Endodermal cell (in vitro differentiated cells): ENCODE results near the gene CCDC171. TPM values are rescaled to one million over a fixed set of nuclear protein-coding genes. Genes with fewer than 3 reads are reported as not detected.
A peak's percentile ranks its signal among the peaks of the same experiment; 100 is the strongest.

Experiments used
- DNase-seq: peaks from one replicate; pipeline ENCODE4 v3.0.0-alpha.2; 2017
- H3K27ac ChIP-seq: 2 replicates; pipeline ENCODE4 v1.5.1; 2013; ENCODE audit warnings: mild to moderate bottlenecking, low read depth, low read length, moderate library complexity
- H3K27me3 ChIP-seq: 2 replicates; pipeline ENCODE4 v1.6.1; 2013; ENCODE audit warnings: mild to moderate bottlenecking, low read length, moderate library complexity; ENCODE audit not compliant: insufficient read depth, control insufficient read depth, poor library complexity, severe bottlenecking
- H3K36me3 ChIP-seq: 2 replicates; pipeline ENCODE4 v1.7.0; 2013; ENCODE audit warnings: mild to moderate bottlenecking, low read length, moderate library complexity; ENCODE audit not compliant: control insufficient read depth, insufficient read depth
- H3K4me1 ChIP-seq: one replicate; pipeline ENCODE4 v1.7.0; 2013; ENCODE audit warnings: low read length; ENCODE audit not compliant: control insufficient read depth, insufficient read depth
- H3K4me3 ChIP-seq: 2 replicates; pipeline ENCODE4 v1.5.1; 2013; ENCODE audit warnings: mild to moderate bottlenecking, low read length, moderate library complexity
- H3K9ac ChIP-seq: 2 replicates; pipeline ENCODE4 v1.6.1; 2013; ENCODE audit warnings: mild to moderate bottlenecking, low read length, moderate library complexity; ENCODE audit not compliant: poor library complexity, severe bottlenecking; ENCODE audit errors: extremely low read depth
- H3K9me3 ChIP-seq: 2 replicates; pipeline ENCODE4 v1.6.1; 2013; ENCODE audit warnings: mild to moderate bottlenecking, low read length, moderate library complexity; ENCODE audit not compliant: control insufficient read depth
- H3K27ac Mint-ChIP-seq: 2 replicates; pipeline ENCODE4 v1.8.0; 2020; ENCODE audit warnings: mixed read lengths
- H3K27me3 Mint-ChIP-seq: 2 replicates; pipeline ENCODE4 v1.8.0; 2021; ENCODE audit warnings: mild to moderate bottlenecking, mixed read lengths; ENCODE audit not compliant: insufficient read depth
- H3K36me3 Mint-ChIP-seq: 2 replicates; pipeline ENCODE4 v1.8.0; 2020; ENCODE audit warnings: low read depth, mixed read lengths
- H3K4me1 Mint-ChIP-seq: 2 replicates; pipeline ENCODE4 v1.8.0; 2020; ENCODE audit warnings: mixed read lengths
- H3K4me3 Mint-ChIP-seq: 2 replicates; pipeline ENCODE4 v1.8.0; 2020; ENCODE audit warnings: mild to moderate bottlenecking, moderate library complexity, mixed read lengths
- H3K9me3 Mint-ChIP-seq: 2 replicates; pipeline ENCODE4 v1.8.0; 2020; ENCODE audit warnings: mild to moderate bottlenecking, mixed read lengths
- CTCF ChIP-seq: fragments of 200-600 bp; sonication (generic); conservative IDR thresholded peaks from 2 replicates; pipeline ENCODE4 v1.5.0; 2021; ENCODE audit warnings: antibody characterized with exemption, mild to moderate bottlenecking
- WGBS, 2 experiments: methylation state at CpG; one replicate each; pipeline versions ENCODE4 v1.1.5 to v1.1.7; 2013; ENCODE audit warnings: missing lambda C conversion rate in 2 of 2, mixed read lengths in 1 of 2; ENCODE audit not compliant: insufficient coverage in 1 of 2, insufficient read length in 1 of 2; 5-methylcytosine and 5-hydroxymethylcytosine counted together
- total RNA-seq, 2 donors: library from RNA; stranded (reverse); fragmentation: NEBNext Ultra II Directional in 1 of 2; extraction: Animal tissue kit (Norgen Biotek cat#: 25700) in 1 of 2; gene quantifications; 2 replicates in 1 of 2; 3 replicates in 1 of 2; pipeline ENCODE4 v1.2.1, GENCODE V29; 2021

The CCDC171 gene
- total RNA-seq, 2 donors from 2014 or later, result 6.3 to 6.8 TPM

GRCh38 chr9:15606643-15607472 lies 54.0 kb downstream of the CCDC171 start:
- 0 to 51% methylated on average over 1 to 2 of the region's 2 CpGs for WGBS, 2 experiments
- Mint-ChIP-seq H3K9me3 (no peaks in the 10 kb centered on the region), H3K4me3 (no peak overlapping the region), H3K4me1 (no peaks in the 10 kb centered on the region), H3K36me3 (no peaks in the 10 kb centered on the region), H3K27ac (no peak overlapping the region), H3K27me3 (no peaks in the 10 kb centered on the region)
- Histone ChIP-seq H3K4me1 (no peaks in the 10 kb centered on the region), H3K36me3 (no peaks in the 10 kb centered on the region), H3K9ac (no peak overlapping the region), H3K9me3 (no peaks in the 10 kb centered on the region), H3K27me3 (no peaks in the 10 kb centered on the region), H3K4me3 (no peak overlapping the region), H3K27ac (no peak overlapping the region)
- no peak for DNase-seq
- peak; percentile 84 for TF ChIP-seq CTCF

GRCh38 chr9:15612962-15613361 lies 60.1 kb downstream of the CCDC171 start:
- H3K4me1 Mint-ChIP-seq, result peaks cover 4% of the 10 kb centered on the region
- peaks cover 2% of the 10 kb centered on the region for H3K4me1 ChIP-seq
- no peak for TF ChIP-seq CTCF
- peaks cover 8% of the 10 kb centered on the region for H3K9me3 ChIP-seq
- no peak overlapping the region for H3K4me3 Mint-ChIP-seq
- H3K27me3 Mint-ChIP-seq, result no peaks in the 10 kb centered on the region
- H3K9ac ChIP-seq, result no peak overlapping the region
- H3K27ac ChIP-seq, result no peak overlapping the region
- 95 to 100% methylated on average over 2 to 4 of the region's 4 CpGs for WGBS, 2 experiments
- no peak for DNase-seq
- H3K4me3 ChIP-seq, result no peak overlapping the region
- peaks cover 17% of the 10 kb centered on the region for H3K36me3 Mint-ChIP-seq
- H3K9me3 Mint-ChIP-seq, result peaks cover 7% of the 10 kb centered on the region
- H3K27ac Mint-ChIP-seq, result no peak overlapping the region
- no peaks in the 10 kb centered on the region for H3K36me3 ChIP-seq
- H3K27me3 ChIP-seq, result no peaks in the 10 kb centered on the region

- Mint-ChIP-seq H3K27me3 (no peaks in the 10 kb centered on the region), H3K9me3 (peaks cover 5% of the 10 kb centered on the region), H3K27ac (no peak overlapping the region), H3K36me3 (peaks cover 17% of the 10 kb centered on the region), H3K4me3 (no peak overlapping the region), H3K4me1 (peaks cover 5% of the 10 kb centered on the region)
- no peak for DNase-seq
- 90 to 91% methylated on average over 6 to 7 of the region's 7 CpGs for WGBS, 2 experiments
- H3K9ac ChIP-seq, result no peak overlapping the region
- H3K4me3 ChIP-seq, result no peak overlapping the region
- H3K36me3 ChIP-seq, result no peaks in the 10 kb centered on the region
- peaks cover 8% of the 10 kb centered on the region for H3K9me3 ChIP-seq
- no peak for TF ChIP-seq CTCF
- H3K27me3 ChIP-seq, result no peaks in the 10 kb centered on the region
- no peak overlapping the region for H3K27ac ChIP-seq
- peaks cover 2% of the 10 kb centered on the region for H3K4me1 ChIP-seq
Observed at GRCh38 chr9:15617782-15618181, 64.9 kb downstream of the CCDC171 start.
